ENCODE measurements around the gene ZNF429.
"Not testable (repeated sequence)": the region's sequence is repeated elsewhere in the genome, so short reads cannot be mapped to it uniquely, and the experiment has no call there.

ZNF429 gene

DNA sequence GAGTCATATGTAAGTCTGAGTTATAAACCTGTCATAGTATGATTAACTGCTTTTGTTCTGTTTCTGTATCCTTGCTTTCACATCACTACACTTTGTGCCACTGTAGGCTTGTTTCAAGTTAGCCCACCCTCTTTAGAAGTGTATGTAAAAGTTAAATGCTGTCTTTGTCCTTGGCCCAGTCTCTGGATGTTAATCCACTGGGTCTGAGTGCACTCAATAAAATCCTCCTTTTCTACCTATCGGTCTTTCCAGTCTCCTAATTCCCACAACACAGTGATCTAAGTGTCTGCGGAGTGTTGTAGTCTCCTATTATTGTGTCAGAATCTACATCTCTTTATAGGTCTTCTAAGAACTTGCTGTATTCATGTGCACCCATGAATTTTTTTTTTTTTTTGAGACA, 14.1 kb downstream of the ZNF429 start:
- no peaks in the 10 kb centered on the region for H3K27me3 ChIP-seq (ENCODE audit: insufficient read depth, poor library complexity, severe bottlenecking)
- H3K4me3 ChIP-seq (replicated peaks; ENCODE audit: insufficient read depth, low read length) = no peak overlapping the region
- H3K27ac ChIP-seq (replicated peaks) = no peak overlapping the region
- DNase-seq (ENCODE audit: low read depth in 1 of 2, low spot score in 1 of 2) = peak in 1 of 2 experiments; percentile 4
- TF ChIP-seq, protein P1, sequence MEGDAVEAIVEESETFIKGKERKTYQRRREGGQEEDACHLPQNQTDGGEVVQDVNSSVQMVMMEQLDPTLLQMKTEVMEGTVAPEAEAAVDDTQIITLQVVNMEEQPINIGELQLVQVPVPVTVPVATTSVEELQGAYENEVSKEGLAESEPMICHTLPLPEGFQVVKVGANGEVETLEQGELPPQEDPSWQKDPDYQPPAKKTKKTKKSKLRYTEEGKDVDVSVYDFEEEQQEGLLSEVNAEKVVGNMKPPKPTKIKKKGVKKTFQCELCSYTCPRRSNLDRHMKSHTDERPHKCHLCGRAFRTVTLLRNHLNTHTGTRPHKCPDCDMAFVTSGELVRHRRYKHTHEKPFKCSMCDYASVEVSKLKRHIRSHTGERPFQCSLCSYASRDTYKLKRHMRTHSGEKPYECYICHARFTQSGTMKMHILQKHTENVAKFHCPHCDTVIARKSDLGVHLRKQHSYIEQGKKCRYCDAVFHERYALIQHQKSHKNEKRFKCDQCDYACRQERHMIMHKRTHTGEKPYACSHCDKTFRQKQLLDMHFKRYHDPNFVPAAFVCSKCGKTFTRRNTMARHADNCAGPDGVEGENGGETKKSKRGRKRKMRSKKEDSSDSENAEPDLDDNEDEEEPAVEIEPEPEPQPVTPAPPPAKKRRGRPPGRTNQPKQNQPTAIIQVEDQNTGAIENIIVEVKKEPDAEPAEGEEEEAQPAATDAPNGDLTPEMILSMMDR (IDR thresholded peaks at IDR 0.05; ENCODE audit: insufficient read depth, low read length) = no peak
- TF ChIP-seq, protein P2, sequence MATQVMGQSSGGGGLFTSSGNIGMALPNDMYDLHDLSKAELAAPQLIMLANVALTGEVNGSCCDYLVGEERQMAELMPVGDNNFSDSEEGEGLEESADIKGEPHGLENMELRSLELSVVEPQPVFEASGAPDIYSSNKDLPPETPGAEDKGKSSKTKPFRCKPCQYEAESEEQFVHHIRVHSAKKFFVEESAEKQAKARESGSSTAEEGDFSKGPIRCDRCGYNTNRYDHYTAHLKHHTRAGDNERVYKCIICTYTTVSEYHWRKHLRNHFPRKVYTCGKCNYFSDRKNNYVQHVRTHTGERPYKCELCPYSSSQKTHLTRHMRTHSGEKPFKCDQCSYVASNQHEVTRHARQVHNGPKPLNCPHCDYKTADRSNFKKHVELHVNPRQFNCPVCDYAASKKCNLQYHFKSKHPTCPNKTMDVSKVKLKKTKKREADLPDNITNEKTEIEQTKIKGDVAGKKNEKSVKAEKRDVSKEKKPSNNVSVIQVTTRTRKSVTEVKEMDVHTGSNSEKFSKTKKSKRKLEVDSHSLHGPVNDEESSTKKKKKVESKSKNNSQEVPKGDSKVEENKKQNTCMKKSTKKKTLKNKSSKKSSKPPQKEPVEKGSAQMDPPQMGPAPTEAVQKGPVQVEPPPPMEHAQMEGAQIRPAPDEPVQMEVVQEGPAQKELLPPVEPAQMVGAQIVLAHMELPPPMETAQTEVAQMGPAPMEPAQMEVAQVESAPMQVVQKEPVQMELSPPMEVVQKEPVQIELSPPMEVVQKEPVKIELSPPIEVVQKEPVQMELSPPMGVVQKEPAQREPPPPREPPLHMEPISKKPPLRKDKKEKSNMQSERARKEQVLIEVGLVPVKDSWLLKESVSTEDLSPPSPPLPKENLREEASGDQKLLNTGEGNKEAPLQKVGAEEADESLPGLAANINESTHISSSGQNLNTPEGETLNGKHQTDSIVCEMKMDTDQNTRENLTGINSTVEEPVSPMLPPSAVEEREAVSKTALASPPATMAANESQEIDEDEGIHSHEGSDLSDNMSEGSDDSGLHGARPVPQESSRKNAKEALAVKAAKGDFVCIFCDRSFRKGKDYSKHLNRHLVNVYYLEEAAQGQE (IDR thresholded peaks at IDR 0.05; ENCODE audit: insufficient replicate concordance, low read depth) = no peak
- no peak for TF ChIP-seq SPI1 (IDR thresholded peaks at IDR 0.05; ENCODE audit: borderline replicate concordance, low read depth)
- TF ChIP-seq GABPA (IDR thresholded peaks at IDR 0.05; ENCODE audit: low read depth) = no peak
- no peak for TF ChIP-seq POLR2AphosphoS5 (IDR thresholded peaks at IDR 0.05; ENCODE audit: low read depth)

DNA sequence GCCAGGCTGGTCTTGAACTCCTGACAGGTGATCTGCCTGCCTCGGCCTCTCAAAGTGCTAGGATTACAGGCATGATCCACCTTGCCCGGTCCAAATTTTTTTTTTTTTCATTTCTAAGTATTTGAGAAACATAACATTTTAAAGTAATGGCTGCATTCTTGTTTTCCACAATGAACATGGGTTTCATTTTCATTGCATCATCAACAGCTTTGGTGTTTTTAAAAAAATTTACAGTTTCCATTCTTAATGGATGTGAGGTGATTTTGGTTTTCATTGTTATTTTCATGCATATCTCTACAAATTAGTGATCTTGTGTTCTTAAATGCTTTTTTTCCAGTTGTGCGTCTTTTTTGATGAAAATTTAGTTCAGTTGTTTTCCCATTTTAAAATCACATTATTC, 27.5 kb downstream of the ZNF429 start:
- TF ChIP-seq, protein P2 (IDR thresholded peaks at IDR 0.05; ENCODE audit: insufficient replicate concordance, low read depth) = no peak
- no peak for TF ChIP-seq GABPA (IDR thresholded peaks at IDR 0.05; ENCODE audit: low read depth)
- TF ChIP-seq, protein P1 (IDR thresholded peaks at IDR 0.05; ENCODE audit: insufficient read depth, low read length) = no peak
- TF ChIP-seq SPI1 (IDR thresholded peaks at IDR 0.05; ENCODE audit: borderline replicate concordance, low read depth) = no peak
- no peak for TF ChIP-seq POLR2AphosphoS5 (IDR thresholded peaks at IDR 0.05; ENCODE audit: low read depth)
- no peak overlapping the region for H3K4me3 ChIP-seq (replicated peaks; ENCODE audit: insufficient read depth, low read length)
- H3K27ac ChIP-seq (replicated peaks) = no peak overlapping the region
- no peaks in the 10 kb centered on the region for H3K27me3 ChIP-seq (ENCODE audit: insufficient read depth, poor library complexity, severe bottlenecking)
- no peak for DNase-seq (ENCODE audit: low read depth in 1 of 2, low spot score in 1 of 2)

DNA sequence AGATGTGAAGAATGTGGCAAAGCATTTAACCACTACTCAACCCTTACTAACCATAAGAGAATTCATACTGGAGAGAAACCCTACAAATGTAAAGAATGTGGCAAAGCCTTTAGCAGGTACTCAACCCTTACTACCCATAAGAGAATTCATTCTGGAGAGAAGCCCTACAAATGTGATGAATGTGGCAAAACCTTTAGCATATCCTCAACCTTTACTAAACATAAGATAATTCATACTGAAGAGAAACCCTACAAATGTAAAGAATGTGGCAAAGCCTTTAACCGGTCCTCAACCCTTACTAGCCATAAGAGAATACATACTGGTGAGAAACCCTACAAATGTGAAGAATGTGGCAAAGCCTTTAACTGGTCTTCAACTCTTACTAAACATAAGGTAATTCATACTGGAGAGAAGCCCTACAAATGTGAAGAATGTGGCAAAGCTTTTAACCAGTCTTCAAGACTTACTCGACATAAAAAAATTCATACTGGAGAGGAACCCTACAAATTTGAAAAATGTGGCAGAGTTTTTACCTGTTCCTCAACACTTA, 31.4 kb downstream of the ZNF429 start:
- H3K27me3 ChIP-seq (ENCODE audit: insufficient read depth, poor library complexity, severe bottlenecking); H3K27ac ChIP-seq (replicated peaks); DNase-seq (ENCODE audit: low read depth in 1 of 2, low spot score in 1 of 2); H3K4me3 ChIP-seq (replicated peaks; ENCODE audit: insufficient read depth, low read length): not testable (repeated sequence)

DNA sequence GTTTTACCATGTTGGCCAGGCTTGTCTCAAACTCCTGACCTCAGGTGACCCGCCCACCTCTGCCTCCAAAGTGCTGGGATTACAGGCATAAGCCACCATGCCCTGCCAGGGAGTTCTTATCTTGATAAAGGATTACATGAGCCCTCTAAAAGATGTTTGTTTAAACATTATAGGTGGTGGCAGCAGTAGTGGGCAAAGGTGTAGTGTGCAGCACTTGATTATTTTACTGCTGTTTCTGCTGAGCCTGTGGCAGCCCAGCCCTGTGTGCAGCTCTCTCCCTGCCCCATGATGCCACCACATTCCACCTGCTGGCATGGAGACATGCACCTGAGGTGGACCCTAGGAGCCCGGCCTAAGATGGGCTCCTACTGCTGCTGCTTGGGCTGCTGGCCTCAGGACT, 54.0 kb downstream of the ZNF429 start:
- no peak overlapping the region for H3K27ac ChIP-seq (replicated peaks)

More for the DNA sequence above, 54.0 kb downstream of the ZNF429 start:
- Histone ChIP-seq H3K4me3 (replicated peaks; ENCODE audit: insufficient read depth, low read length) (no peak overlapping the region), H3K27me3 (ENCODE audit: insufficient read depth, poor library complexity, severe bottlenecking) (no peaks in the 10 kb centered on the region)
- DNase-seq (ENCODE audit: low read depth in 1 of 2, low spot score in 1 of 2) = no peak
- TF ChIP-seq, protein P1 (IDR thresholded peaks at IDR 0.05; ENCODE audit: insufficient read depth, low read length) = no peak
- no peak for TF ChIP-seq GABPA (IDR thresholded peaks at IDR 0.05; ENCODE audit: low read depth)
- no peak for TF ChIP-seq SPI1 (IDR thresholded peaks at IDR 0.05; ENCODE audit: borderline replicate concordance, low read depth)
- TF ChIP-seq, protein P2 (IDR thresholded peaks at IDR 0.05; ENCODE audit: insufficient replicate concordance, low read depth) = no peak
- no peak for TF ChIP-seq POLR2AphosphoS5 (IDR thresholded peaks at IDR 0.05; ENCODE audit: low read depth)
